Smooth muscle cell of the umbilical artery (primary cell): ENCODE measurements around the gene EFCAB3. TPM values are rescaled to one million over a fixed set of nuclear protein-coding genes. Genes with fewer than 3 reads are reported as not detected.

ENCODE experiments used
- total RNA-seq: library from RNA; depleted of rRNA; stranded (reverse); fragments of >200 nt; gene quantifications from 2 replicates; pipeline ENCODE4 v1.2.3, GENCODE V29; 2014

The EFCAB3 gene
- total RNA-seq = not detected in 2 replicates

GRCh38 chr17:62380253-62380652 is at the start of gene EFCAB3:
TSS of gene EFCAB3 (plus strand) at chr17:62380553. CDS start at chr17:62382980, 2,427 bp downstream.

GRCh38 chr17:62423647-62424461 is 43.5 kb downstream of the EFCAB3 start, which contains the start of gene METTL2A:
TSS of gene METTL2A (plus strand) at chr17:62423897. CDS start at chr17:62423903, 6 bp downstream.

Other genes with a start within 250 kb of the EFCAB3 start
- gene METTL2A, start 43.3 kb downstream of the EFCAB3 start, total RNA-seq = 17.5 and 22.7 TPM in 2 replicates
- 65.0 and 81.1 TPM in 2 replicates for gene TLK2, start 98.3 kb downstream of the EFCAB3 start, total RNA-seq
- 639 and 847 TPM in 2 replicates for gene MRC2, start 247.1 kb downstream of the EFCAB3 start, total RNA-seq